Measurements from ENCODE around the gene MLIP.

The MLIP gene

GRCh38 chr6:54098450-54099044 lies 12.7 kb upstream of the MLIP start:
- DNase-seq = no peak

GRCh38 chr6:54099225-54099624 lies 12.0 kb upstream of the MLIP start:
- no peak for DNase-seq

GRCh38 chr6:54100411-54101006 lies 10.7 kb upstream of the MLIP start:
- no peak for DNase-seq

- no peak for DNase-seq
These were observed 9.0 kb upstream of the MLIP start for GRCh38 chr6:54102238-54102637.

GRCh38 chr6:54103497-54103896 lies 7.7 kb upstream of the MLIP start:
- DNase-seq = no peak

GRCh38 chr6:54106727-54107126 lies 4.5 kb upstream of the MLIP start:
- no peak for DNase-seq

GRCh38 chr6:54107470-54108090 lies 3.7 kb upstream of the MLIP start:
- peak; percentile 25 for DNase-seq

GRCh38 chr6:54108271-54108670 lies 3.0 kb upstream of the MLIP start:
- DNase-seq = no peak

GRCh38 chr6:54109586-54109985 lies 1.7 kb upstream of the MLIP start:
- DNase-seq = no peak

GRCh38 chr6:54112151-54112650 lies 958 bp downstream of the MLIP start:
- DNase-seq = no peak

- no peak for DNase-seq
These were observed 3.7 kb downstream of the MLIP start for GRCh38 chr6:54114991-54115390.

- DNase-seq = no peak
These were observed 4.7 kb downstream of the MLIP start for GRCh38 chr6:54115966-54116365.

GRCh38 chr6:54118117-54118516 lies 6.9 kb downstream of the MLIP start:
- DNase-seq = no peak

- no peak for DNase-seq
These were observed 14.2 kb downstream of the MLIP start for GRCh38 chr6:54125493-54125892.

- DNase-seq = no peak
These were observed 18.9 kb downstream of the MLIP start for GRCh38 chr6:54130179-54130578.

- no peak for DNase-seq
These were observed 21.3 kb downstream of the MLIP start for GRCh38 chr6:54132587-54132986.

- no peak for DNase-seq
These were observed 21.9 kb downstream of the MLIP start for GRCh38 chr6:54133186-54133585.

GRCh38 chr6:54134935-54135334 lies 23.7 kb downstream of the MLIP start:
- no peak for DNase-seq

- peak; percentile 15 for DNase-seq
These were observed 24.6 kb downstream of the MLIP start for GRCh38 chr6:54135665-54136369.

GRCh38 chr6:54138795-54139194 lies 27.6 kb downstream of the MLIP start:
- no peak for DNase-seq

- DNase-seq = no peak
These were observed 29.6 kb downstream of the MLIP start for GRCh38 chr6:54140811-54141210.

- DNase-seq = no peak
These were observed 31.8 kb downstream of the MLIP start for GRCh38 chr6:54142889-54143519.

GRCh38 chr6:54151861-54152260 lies 40.6 kb downstream of the MLIP start:
- DNase-seq = no peak

Measured in eye (tissue), 1 donor.